ENCODE results near the gene TBL1X. TPM values are rescaled to one million over a fixed set of nuclear protein-coding genes. Genes with fewer than 3 reads are reported as not detected.

TBL1X gene
- total and polyA plus RNA-seq, 2 of the 13 experiments (the other 11 are each of a cell fraction or from before 2014, with no cell fraction given), result 17.6 to 19.9 TPM

- no TSS peak for BruUV-seq (replicated peaks)
- H3K27ac ChIP-seq (ENCODE audit: extremely low read length, insufficient read depth, low read length), result no peak overlapping the region
- H3K4me3 ChIP-seq (replicated peaks in 1 of 3; ENCODE audit: insufficient read depth in 1 of 3, low read depth in 2 of 3, low read length in 3 of 3), result no peak overlapping the region
- H3K4me1 ChIP-seq (ENCODE audit: insufficient read depth, low read length), result peaks cover 35% of the 10 kb centered on the region
- no peak overlapping the region for H2AFZ ChIP-seq (ENCODE audit: low read length)
- H4K20me1 ChIP-seq (ENCODE audit: insufficient read depth, low read length), result 0 out of 2 replicates have a peak, but pooled peaks cover 3% of the 10 kb centered on the region
- no peaks in the 10 kb centered on the region for H3K27me3 ChIP-seq (ENCODE audit: control insufficient read depth in 1 of 2, insufficient read depth in 2 of 2, low read length in 2 of 2)
- intact Hi-C loops (cut with micrococcal nuclease; ENCODE audit: unreplicated experiment) (no loop called here), in situ Hi-C loops (cut with HindIII; ENCODE audit: extremely low pct_ligation_motif_present, low pct_unique_long_range_greater_than_20kb) (no loop called here)
- H3K9ac ChIP-seq (ENCODE audit: insufficient read depth, low read depth, low read length), result no peak overlapping the region
- H3K9me3 ChIP-seq (ENCODE audit: low read length), result no peaks in the 10 kb centered on the region
- FAIRE-seq (no peak), DNase-seq (ENCODE audit: low spot score) (no peak), ATAC-seq (no peak)
- peaks cover 0 to 3% of the 10 kb centered on the region in 2 experiments; a peak in 3 of 5 replicates for H3K36me3 ChIP-seq (replicated peaks in 1 of 2; ENCODE audit: control insufficient read depth in 1 of 2, insufficient read depth in 2 of 2, low read length in 2 of 2)
- ChIA-PET CTCF (ENCODE audit: low intra/inter-chr PET ratio, low total read pairs) (no interaction called here), POLR2A (no interaction called here)
- 91% methylated on average over 3 of the region's 4 CpGs for WGBS (ENCODE audit: low lambda C conversion rate)
- H3K4me2 ChIP-seq (ENCODE audit: low read depth, low read length), result no peak overlapping the region
- TF ChIP-seq E2F5 (CRISPR knock-in tag; conservative IDR thresholded peaks at IDR 0.05) (no peak), ZNF615 (CRISPR knock-in tag; IDR thresholded peaks at IDR 0.05; ENCODE audit: borderline replicate concordance) (no peak), JUND (CRISPR knock-in tag; IDR thresholded peaks at IDR 0.05) (no peak)
- H3K79me2 ChIP-seq (ENCODE audit: insufficient read depth, low read length), result peaks cover 34% of the 10 kb centered on the region
These were observed 53.2 kb downstream of the TBL1X start for GRCh38 chrX:9518051-9518450.

GRCh38 chrX:9518889-9519288 is 54.0 kb downstream of the TBL1X start:
- peaks cover 0 to 1% of the 10 kb centered on the region in 2 experiments; a peak in 3 of 5 replicates for H3K36me3 ChIP-seq (replicated peaks in 1 of 2; ENCODE audit: control insufficient read depth in 1 of 2, insufficient read depth in 2 of 2, low read length in 2 of 2)
- no peak for FAIRE-seq
- 0 out of 2 replicates have a peak, but pooled peaks cover 3% of the 10 kb centered on the region for H4K20me1 ChIP-seq (ENCODE audit: insufficient read depth, low read length)
- CTCF ChIA-PET (ENCODE audit: low intra/inter-chr PET ratio, low total read pairs), result no interaction called here
- 100% methylated on average over 5 of the region's 5 CpGs for WGBS (ENCODE audit: low lambda C conversion rate)
- peaks cover 35% of the 10 kb centered on the region for H3K4me1 ChIP-seq (ENCODE audit: insufficient read depth, low read length)
- peaks cover 32% of the 10 kb centered on the region for H3K79me2 ChIP-seq (ENCODE audit: insufficient read depth, low read length)
- intact Hi-C loops (cut with micrococcal nuclease; ENCODE audit: unreplicated experiment), result no loop called here
- H3K9ac ChIP-seq (ENCODE audit: insufficient read depth, low read depth, low read length), result no peak overlapping the region
- H3K4me3 ChIP-seq (replicated peaks in 1 of 3; ENCODE audit: insufficient read depth in 1 of 3, low read depth in 2 of 3, low read length in 3 of 3), result no peak overlapping the region
- in situ Hi-C loops (cut with HindIII; ENCODE audit: extremely low pct_ligation_motif_present, low pct_unique_long_range_greater_than_20kb), result no loop called here
- DNase-seq (ENCODE audit: low spot score), result no peak
- H3K9me3 ChIP-seq (ENCODE audit: low read length), result no peaks in the 10 kb centered on the region
- no peak overlapping the region for H3K4me2 ChIP-seq (ENCODE audit: low read depth, low read length)
- POLR2A ChIA-PET, result no interaction called here
- no TSS peak for BruUV-seq (replicated peaks)
- H3K27me3 ChIP-seq (ENCODE audit: control insufficient read depth in 1 of 2, insufficient read depth in 2 of 2, low read length in 2 of 2), result no peaks in the 10 kb centered on the region
- no peak for ATAC-seq
- H3K27ac ChIP-seq (ENCODE audit: extremely low read length, insufficient read depth, low read length), result no peak overlapping the region
- H2AFZ ChIP-seq (ENCODE audit: low read length), result no peak overlapping the region
- no peak for TF ChIP-seq UBTF (CRISPR knock-in tag; IDR thresholded peaks at IDR 0.05)
- TF ChIP-seq PRPF4 (IDR thresholded peaks at IDR 0.05; ENCODE audit: low read depth, low read length, poor library complexity, severe bottlenecking), result no peak
- TF ChIP-seq ZNF547 (CRISPR knock-in tag; IDR thresholded peaks at IDR 0.05), result no peak
- TF ChIP-seq PATZ1 (CRISPR knock-in tag; IDR thresholded peaks at IDR 0.05), result no peak
- no peak for TF ChIP-seq ZBTB43 (CRISPR knock-in tag; conservative IDR thresholded peaks at IDR 0.05)
- TF ChIP-seq SRSF9 (IDR thresholded peaks at IDR 0.05; ENCODE audit: borderline replicate concordance, insufficient read depth, low read depth, low read length, poor library complexity, severe bottlenecking), result no peak
- no peak for TF ChIP-seq RCOR2 (CRISPR knock-in tag; IDR thresholded peaks at IDR 0.05)
- no peak for TF ChIP-seq NFE2L2 (IDR thresholded peaks at IDR 0.05; ENCODE audit: low read length)
- TF ChIP-seq ZNF781 (CRISPR knock-in tag; IDR thresholded peaks at IDR 0.05; ENCODE audit: borderline replicate concordance, not compliant biosample characterization), result no peak
